Cardiac muscle cell (in vitro differentiated cells and primary cell): ENCODE data around the gene ASGR1. TPM values are rescaled to one million over a fixed set of nuclear protein-coding genes. Genes with fewer than 3 reads are reported as not detected.

Experiments used
- DNase-seq, 2 donors: peaks; one replicate each; pipeline versions ENCODE4 v3.0.0 to v3.0.0-alpha.2; 2010 to 2017; ENCODE audit warnings: low read depth in 1 of 2, low spot score in 1 of 2
- H3K27ac ChIP-seq: fragments of 200-600 bp; sonication (generic); 2 replicates; pipeline ENCODE4 v1.5.1; 2016
- H3K27me3 ChIP-seq: fragments of 200-600 bp; sonication (generic); 2 replicates; pipeline ENCODE4 v1.6.0; 2016; ENCODE audit warnings: control low read depth
- H3K36me3 ChIP-seq: fragments of 200-600 bp; sonication (generic); 2 replicates; pipeline ENCODE4 v1.5.1; 2016; ENCODE audit warnings: control low read depth
- H3K4me1 ChIP-seq: fragments of 200-600 bp; sonication (generic); 2 replicates; pipeline ENCODE4 v1.8.1; 2017; ENCODE audit warnings: low read depth, mild to moderate bottlenecking, mixed run types
- H3K4me3 ChIP-seq: fragments of 200-600 bp; sonication (generic); 2 replicates; pipeline ENCODE4 v1.5.1; 2016; ENCODE audit warnings: mild to moderate bottlenecking
- H3K9me3 ChIP-seq: fragments of 200-600 bp; sonication (generic); 2 replicates; pipeline ENCODE4 v1.5.1; 2017; ENCODE audit warnings: low read depth, mild to moderate bottlenecking, control low read depth
- polyA plus RNA-seq: library from polyadenylated mRNA; unstranded; fragments of >200 nt; fragmentation: Nextera tagmentation; extraction: Ambion mirVana; gene quantifications from 2 replicates; pipeline ENCODE4 v1.2.1, GENCODE V29; 2016
- total RNA-seq: library from RNA; depleted of rRNA; stranded (reverse); fragments of >200 nt; gene quantifications from 2 replicates; pipeline ENCODE4 v1.2.3, GENCODE V29; 2016
- TF ChIP-seq, protein P1 (sequence below): IDR thresholded peaks from 2 replicates; pipeline ENCODE4 v1.5.1; 2012; ENCODE audit warnings: low read depth, mild to moderate bottlenecking, low read length

Gene ASGR1
- total and polyA plus RNA-seq, 2 experiments from 2014 or later = 20.2 to 21.7 TPM

DNA sequence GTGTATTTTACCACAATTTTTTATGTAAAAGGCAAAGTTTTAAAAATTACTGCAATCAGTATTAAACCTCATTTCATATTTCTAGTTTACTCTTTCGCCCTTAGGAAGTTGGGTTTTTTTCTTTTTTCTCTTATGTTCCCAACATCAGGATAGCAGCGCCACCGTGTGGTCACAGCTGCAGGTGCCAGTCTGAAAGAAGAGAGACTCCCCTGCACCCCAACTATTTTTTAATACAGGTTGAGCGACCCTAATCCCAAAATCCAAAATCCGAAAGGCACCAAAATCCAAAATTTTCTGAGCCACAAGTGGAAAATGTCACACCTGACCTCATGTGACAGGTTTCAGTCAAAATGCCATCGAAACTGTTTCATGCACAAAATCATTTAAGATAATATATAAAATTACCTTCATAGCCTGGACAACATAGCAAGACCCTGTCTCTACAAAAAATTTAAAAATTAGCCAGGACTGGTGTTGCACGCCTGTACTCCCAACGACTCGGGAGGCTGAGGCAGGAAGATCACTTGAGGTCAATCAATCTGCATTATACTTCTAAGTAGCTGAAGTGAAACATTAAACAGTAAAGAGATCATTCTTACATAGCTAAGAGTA lies 42.8 kb downstream of the ASGR1 start:
- Histone ChIP-seq H3K27ac (no peak overlapping the region), H3K4me3 (peak overlapping the region; percentile 10), H3K27me3 (no peaks in the 10 kb centered on the region), H3K9me3 (no peaks in the 10 kb centered on the region), H3K36me3 (no peaks in the 10 kb centered on the region), H3K4me1 (no peaks in the 10 kb centered on the region)
- peak; percentile 78 to 82 for DNase-seq
- TF ChIP-seq, protein P1, sequence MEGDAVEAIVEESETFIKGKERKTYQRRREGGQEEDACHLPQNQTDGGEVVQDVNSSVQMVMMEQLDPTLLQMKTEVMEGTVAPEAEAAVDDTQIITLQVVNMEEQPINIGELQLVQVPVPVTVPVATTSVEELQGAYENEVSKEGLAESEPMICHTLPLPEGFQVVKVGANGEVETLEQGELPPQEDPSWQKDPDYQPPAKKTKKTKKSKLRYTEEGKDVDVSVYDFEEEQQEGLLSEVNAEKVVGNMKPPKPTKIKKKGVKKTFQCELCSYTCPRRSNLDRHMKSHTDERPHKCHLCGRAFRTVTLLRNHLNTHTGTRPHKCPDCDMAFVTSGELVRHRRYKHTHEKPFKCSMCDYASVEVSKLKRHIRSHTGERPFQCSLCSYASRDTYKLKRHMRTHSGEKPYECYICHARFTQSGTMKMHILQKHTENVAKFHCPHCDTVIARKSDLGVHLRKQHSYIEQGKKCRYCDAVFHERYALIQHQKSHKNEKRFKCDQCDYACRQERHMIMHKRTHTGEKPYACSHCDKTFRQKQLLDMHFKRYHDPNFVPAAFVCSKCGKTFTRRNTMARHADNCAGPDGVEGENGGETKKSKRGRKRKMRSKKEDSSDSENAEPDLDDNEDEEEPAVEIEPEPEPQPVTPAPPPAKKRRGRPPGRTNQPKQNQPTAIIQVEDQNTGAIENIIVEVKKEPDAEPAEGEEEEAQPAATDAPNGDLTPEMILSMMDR = peak; percentile 97

DNA sequence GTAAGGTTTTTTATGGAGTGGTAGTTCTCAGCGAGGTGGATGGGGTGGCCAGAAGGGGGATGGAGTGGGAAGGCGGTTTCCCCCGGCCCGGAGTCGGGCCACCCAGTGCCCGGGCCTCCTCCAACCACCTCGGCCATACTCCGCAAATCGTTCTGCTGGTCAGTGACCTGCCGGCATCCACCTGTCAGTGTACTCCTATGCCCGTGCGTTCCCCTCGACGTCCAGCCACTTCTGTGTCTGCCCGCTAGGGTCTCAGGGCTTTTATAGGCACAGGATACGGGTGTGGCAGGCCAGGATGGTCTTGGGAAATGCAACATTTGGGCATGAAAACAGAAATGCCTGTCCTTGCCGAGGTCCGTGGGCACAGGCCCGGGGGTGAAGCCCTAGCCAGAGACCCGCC lies 45.3 kb downstream of the ASGR1 start:
- Histone ChIP-seq H3K36me3 (no peaks in the 10 kb centered on the region), H3K4me1 (no peaks in the 10 kb centered on the region), H3K4me3 (no peak overlapping the region), H3K9me3 (no peaks in the 10 kb centered on the region), H3K27ac (no peak overlapping the region), H3K27me3 (no peaks in the 10 kb centered on the region)
- no peak for DNase-seq
- TF ChIP-seq, protein P1 = no peak

DNA sequence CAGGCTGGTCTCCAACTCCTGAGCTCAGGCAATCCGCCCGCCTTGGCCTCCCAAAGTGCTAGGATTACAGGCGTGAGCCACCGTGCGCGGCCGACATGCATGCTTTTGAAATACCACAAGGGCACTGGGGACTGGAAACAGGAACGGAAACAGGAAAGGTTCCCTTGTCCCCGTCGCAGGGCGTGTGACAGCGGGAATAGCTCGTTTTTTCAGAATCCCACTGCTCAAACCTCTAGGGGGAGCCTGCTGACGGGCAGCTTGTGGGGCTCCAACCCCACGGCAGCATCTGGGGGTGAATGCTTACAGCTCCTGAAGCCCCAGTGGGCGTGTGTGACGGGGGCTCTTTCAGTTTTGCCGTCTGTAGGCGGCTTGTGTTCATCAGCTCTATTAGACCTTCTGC lies 45.7 kb downstream of the ASGR1 start:
- Histone ChIP-seq H3K36me3 (no peaks in the 10 kb centered on the region), H3K4me3 (no peak overlapping the region), H3K4me1 (no peaks in the 10 kb centered on the region), H3K27me3 (no peaks in the 10 kb centered on the region), H3K27ac (no peak overlapping the region), H3K9me3 (no peaks in the 10 kb centered on the region)
- peak in 1 of 2 donors; percentile 17 for DNase-seq
- TF ChIP-seq, protein P1 = peak; percentile 45

DNA sequence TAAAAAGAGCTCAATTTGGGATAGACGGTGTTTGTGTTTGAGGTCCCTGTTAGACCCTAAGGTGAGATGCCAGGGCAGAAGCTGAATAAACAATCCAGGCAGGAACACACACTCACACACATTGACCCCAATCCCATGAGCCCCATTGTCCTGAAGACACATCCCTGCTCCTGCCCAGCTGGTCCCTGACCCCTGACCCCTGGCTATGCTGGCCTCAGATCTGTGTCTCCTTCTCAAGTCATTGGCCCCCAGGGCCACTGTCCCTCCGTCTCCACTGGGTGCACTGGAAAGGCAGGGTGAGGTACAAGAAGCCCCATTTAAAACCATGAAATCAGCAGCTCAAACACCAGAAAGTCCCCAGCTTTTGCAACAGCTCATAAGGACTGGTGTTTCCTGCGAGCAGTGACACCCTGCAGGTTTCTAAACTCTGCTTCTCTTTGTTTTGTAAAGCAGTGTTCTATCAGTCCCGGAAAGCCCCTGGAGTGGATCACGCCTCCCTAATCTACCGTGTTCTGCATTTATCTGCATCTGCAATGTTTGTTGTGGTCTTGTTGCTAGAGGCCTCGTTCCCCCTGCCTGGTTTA lies 46.6 kb downstream of the ASGR1 start:
- H3K9me3 ChIP-seq = no peaks in the 10 kb centered on the region
- no peak overlapping the region for H3K4me3 ChIP-seq
- no peaks in the 10 kb centered on the region for H3K27me3 ChIP-seq
- no peak overlapping the region for H3K27ac ChIP-seq
- no peaks in the 10 kb centered on the region for H3K36me3 ChIP-seq
- TF ChIP-seq, protein P1 = no peak
- no peaks in the 10 kb centered on the region for H3K4me1 ChIP-seq
- DNase-seq = peak; percentile 10 to 40

DNA sequence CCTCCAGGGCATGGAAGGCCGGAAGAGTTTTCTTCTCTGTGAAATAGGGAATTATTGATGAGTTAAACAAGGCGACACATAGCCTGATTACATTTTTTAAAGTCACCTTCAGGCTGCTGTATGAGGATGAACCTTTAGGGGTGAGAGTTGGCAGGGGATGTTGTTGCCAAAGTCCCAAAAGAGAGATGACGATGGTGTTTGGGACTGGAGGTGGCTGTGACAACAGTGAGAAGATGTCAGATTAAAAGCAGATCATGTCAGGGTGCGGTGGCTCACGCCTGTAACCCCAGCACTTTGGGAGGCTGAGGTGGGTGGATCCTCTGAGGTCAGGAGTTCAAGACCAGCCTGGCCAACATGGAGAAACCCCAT lies 47.8 kb downstream of the ASGR1 start:
- Histone ChIP-seq H3K27ac (no peak overlapping the region), H3K4me1 (no peaks in the 10 kb centered on the region), H3K4me3 (no peak overlapping the region), H3K36me3 (no peaks in the 10 kb centered on the region), H3K27me3 (no peaks in the 10 kb centered on the region), H3K9me3 (no peaks in the 10 kb centered on the region)
- TF ChIP-seq, protein P1 = no peak
- no peak for DNase-seq
